ENCODE results near the gene ATG16L2. TPM values are rescaled to one million over a fixed set of nuclear protein-coding genes. Genes with fewer than 3 reads are reported as not detected.

ATG16L2 gene
- total RNA-seq, 1 donor from 2014 or later = 24.5 TPM

- no peaks in the 10 kb centered on the region for H3K36me3 Mint-ChIP-seq (ENCODE audit: low read depth)
- no peaks in the 10 kb centered on the region for H3K9me3 Mint-ChIP-seq
- peaks cover 29% of the 10 kb centered on the region for H3K4me1 Mint-ChIP-seq
- H3K27me3 Mint-ChIP-seq (ENCODE audit: low read depth) = peaks cover 17% of the 10 kb centered on the region
- peak overlapping the region; percentile 61 for H3K4me3 Mint-ChIP-seq
- TF ChIP-seq, protein P1, sequence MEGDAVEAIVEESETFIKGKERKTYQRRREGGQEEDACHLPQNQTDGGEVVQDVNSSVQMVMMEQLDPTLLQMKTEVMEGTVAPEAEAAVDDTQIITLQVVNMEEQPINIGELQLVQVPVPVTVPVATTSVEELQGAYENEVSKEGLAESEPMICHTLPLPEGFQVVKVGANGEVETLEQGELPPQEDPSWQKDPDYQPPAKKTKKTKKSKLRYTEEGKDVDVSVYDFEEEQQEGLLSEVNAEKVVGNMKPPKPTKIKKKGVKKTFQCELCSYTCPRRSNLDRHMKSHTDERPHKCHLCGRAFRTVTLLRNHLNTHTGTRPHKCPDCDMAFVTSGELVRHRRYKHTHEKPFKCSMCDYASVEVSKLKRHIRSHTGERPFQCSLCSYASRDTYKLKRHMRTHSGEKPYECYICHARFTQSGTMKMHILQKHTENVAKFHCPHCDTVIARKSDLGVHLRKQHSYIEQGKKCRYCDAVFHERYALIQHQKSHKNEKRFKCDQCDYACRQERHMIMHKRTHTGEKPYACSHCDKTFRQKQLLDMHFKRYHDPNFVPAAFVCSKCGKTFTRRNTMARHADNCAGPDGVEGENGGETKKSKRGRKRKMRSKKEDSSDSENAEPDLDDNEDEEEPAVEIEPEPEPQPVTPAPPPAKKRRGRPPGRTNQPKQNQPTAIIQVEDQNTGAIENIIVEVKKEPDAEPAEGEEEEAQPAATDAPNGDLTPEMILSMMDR (conservative IDR thresholded peaks at IDR 0.05) = no peak
- no peak overlapping the region for H3K27ac Mint-ChIP-seq (ENCODE audit: unreplicated experiment)
- DNase-seq (ENCODE audit: low read depth, low spot score) = no peak
These were observed 36.4 kb upstream of the ATG16L2 start for GRCh38 chr11:72777755-72778278.

- H3K9me3 Mint-ChIP-seq = no peaks in the 10 kb centered on the region
- peaks cover 17% of the 10 kb centered on the region for H3K27me3 Mint-ChIP-seq (ENCODE audit: low read depth)
- DNase-seq (ENCODE audit: low read depth, low spot score) = no peak
- H3K4me3 Mint-ChIP-seq = peak overlapping the region; percentile 82
- H3K27ac Mint-ChIP-seq (ENCODE audit: unreplicated experiment) = no peak overlapping the region
- TF ChIP-seq, protein P1 (conservative IDR thresholded peaks at IDR 0.05) = no peak
- peaks cover 20% of the 10 kb centered on the region for H3K4me1 Mint-ChIP-seq
- no peaks in the 10 kb centered on the region for H3K36me3 Mint-ChIP-seq (ENCODE audit: low read depth)
These were observed 35.4 kb upstream of the ATG16L2 start for GRCh38 chr11:72778535-72779494.

DNA sequence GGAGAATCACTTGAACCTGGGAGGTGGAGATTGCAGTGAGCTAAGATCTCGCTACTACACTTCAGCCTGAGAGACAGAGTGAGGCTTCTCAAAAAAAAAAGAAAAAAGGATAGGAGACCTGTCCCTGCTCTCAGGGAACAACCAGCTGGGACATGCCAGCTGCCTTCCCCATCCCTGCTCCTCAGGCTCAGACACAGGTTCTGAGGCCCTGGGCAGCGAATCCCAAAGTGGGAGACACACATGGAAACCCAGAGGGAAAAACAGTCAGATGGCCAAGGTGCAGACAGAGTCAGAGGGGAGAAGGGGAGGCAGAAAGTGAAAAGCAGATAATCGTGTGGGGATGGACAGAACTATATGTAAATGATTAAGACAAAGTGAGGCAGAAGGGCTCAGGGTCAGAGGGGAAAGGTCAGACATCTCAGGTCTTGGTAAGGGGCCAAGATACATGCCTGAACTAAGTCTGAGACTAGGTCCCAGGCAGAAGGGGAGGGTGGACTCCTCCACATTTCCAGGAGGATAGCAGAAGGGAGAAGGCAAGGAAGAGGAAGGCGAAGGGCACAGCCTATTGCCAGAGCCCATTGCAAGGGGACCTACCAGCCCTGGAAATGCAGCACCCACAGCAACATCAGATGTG lies 34.6 kb upstream of the ATG16L2 start:
- H3K4me1 Mint-ChIP-seq = peaks cover 20% of the 10 kb centered on the region
- no peaks in the 10 kb centered on the region for H3K36me3 Mint-ChIP-seq (ENCODE audit: low read depth)
- H3K4me3 Mint-ChIP-seq = peak overlapping the region; percentile 82
- peaks cover 17% of the 10 kb centered on the region for H3K27me3 Mint-ChIP-seq (ENCODE audit: low read depth)
- no peak for DNase-seq (ENCODE audit: low read depth, low spot score)
- TF ChIP-seq, protein P1 (conservative IDR thresholded peaks at IDR 0.05) = no peak
- H3K27ac Mint-ChIP-seq (ENCODE audit: unreplicated experiment) = no peak overlapping the region
- no peaks in the 10 kb centered on the region for H3K9me3 Mint-ChIP-seq

DNA sequence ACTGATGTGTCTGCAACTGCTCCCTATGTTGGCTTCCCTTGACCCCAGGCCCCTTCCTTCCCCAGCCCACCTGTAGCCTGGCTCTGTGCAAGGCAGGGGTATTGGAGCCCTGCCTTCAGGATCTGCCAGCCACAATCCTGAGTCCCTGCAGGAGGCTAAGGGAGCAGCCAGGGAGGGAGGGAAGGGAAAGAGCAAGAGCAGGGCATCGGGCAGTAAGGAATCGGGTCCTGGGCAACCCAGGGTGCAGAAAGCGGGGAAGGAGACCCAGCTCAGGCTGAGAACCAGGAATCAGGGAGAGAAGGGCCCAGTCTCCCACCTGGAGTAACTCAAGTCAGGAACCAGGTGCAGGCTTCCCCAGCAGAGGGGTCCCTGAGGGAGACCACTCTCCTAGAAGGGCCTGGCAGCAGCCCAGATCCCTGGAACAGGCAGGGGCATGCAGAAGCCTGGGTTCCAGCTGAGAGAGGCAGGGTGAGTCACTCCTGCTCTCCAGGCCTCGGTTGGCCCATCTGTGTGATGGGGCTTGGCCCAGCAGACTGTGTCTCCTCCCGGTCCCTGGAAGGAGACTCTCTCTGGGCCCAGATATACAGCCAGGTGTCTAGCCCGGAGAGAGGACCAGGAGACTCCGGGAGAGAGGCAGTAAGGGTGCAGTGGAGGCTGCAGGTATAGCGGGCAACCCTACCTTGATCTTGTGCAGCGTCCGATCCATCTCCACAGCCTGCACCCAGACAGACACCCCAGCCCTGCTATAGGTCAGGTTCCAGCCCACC lies 33.7 kb upstream of the ATG16L2 start:
- Mint-ChIP-seq H3K4me3 (peak overlapping the region; percentile 82), H3K9me3 (no peaks in the 10 kb centered on the region), H3K27me3 (ENCODE audit: low read depth) (peaks cover 17% of the 10 kb centered on the region), H3K36me3 (ENCODE audit: low read depth) (no peaks in the 10 kb centered on the region), H3K27ac (ENCODE audit: unreplicated experiment) (no peak overlapping the region), H3K4me1 (peaks cover 20% of the 10 kb centered on the region)
- no peak for DNase-seq (ENCODE audit: low read depth, low spot score)
- TF ChIP-seq, protein P1 (conservative IDR thresholded peaks at IDR 0.05) = no peak

DNA sequence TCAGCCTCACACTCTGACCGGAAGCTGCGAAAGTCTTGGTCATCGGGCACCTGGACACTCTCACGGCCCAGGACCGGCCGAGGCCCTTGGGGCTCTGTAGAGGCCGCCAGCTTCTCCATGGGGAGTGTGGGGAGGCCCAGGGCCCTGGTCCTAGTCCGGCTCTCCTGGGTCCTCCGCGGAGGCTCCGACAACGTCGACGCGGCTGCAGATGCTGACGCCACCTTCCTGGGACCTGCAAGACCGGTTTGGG lies 33.2 kb upstream of the ATG16L2 start:
- no peaks in the 10 kb centered on the region for H3K9me3 Mint-ChIP-seq

More for the DNA sequence above, 33.2 kb upstream of the ATG16L2 start:
- peaks cover 17% of the 10 kb centered on the region for H3K27me3 Mint-ChIP-seq (ENCODE audit: low read depth)
- TF ChIP-seq, protein P1 (conservative IDR thresholded peaks at IDR 0.05) = no peak
- no peak for DNase-seq (ENCODE audit: low read depth, low spot score)
- no peak overlapping the region for H3K4me3 Mint-ChIP-seq
- peaks cover 20% of the 10 kb centered on the region for H3K4me1 Mint-ChIP-seq
- no peak overlapping the region for H3K27ac Mint-ChIP-seq (ENCODE audit: unreplicated experiment)
- H3K36me3 Mint-ChIP-seq (ENCODE audit: low read depth) = no peaks in the 10 kb centered on the region

Data from neural crest cell (in vitro differentiated cells).